IPS-20b (cell line): ENCODE measurements around the gene IPPK.

ENCODE experiments used
- H3K27ac ChIP-seq: one replicate; pipeline ENCODE4 v1.5.1; 2013; ENCODE audit warnings: low read length
- H3K27me3 ChIP-seq: 2 replicates; pipeline ENCODE4 v1.6.1; 2013; ENCODE audit warnings: mild to moderate bottlenecking, low read length, inconsistent platforms; ENCODE audit not compliant: insufficient read depth
- H3K36me3 ChIP-seq: 2 replicates; pipeline ENCODE4 v1.6.1; 2013; ENCODE audit warnings: low read depth, mild to moderate bottlenecking, inconsistent platforms, low read length, moderate library complexity; ENCODE audit not compliant: insufficient read depth
- H3K4me1 ChIP-seq: 2 replicates; pipeline ENCODE4 v1.6.1; 2013; ENCODE audit warnings: mild to moderate bottlenecking, control low read depth, inconsistent platforms, low read length, moderate library complexity; ENCODE audit not compliant: insufficient read depth
- H3K4me3 ChIP-seq: 2 replicates; pipeline ENCODE4 v1.5.1; 2013; ENCODE audit warnings: mild to moderate bottlenecking, low read length, inconsistent platforms
- H3K9ac ChIP-seq: 2 replicates; pipeline ENCODE4 v1.6.1; 2013; ENCODE audit warnings: low read depth, mild to moderate bottlenecking, inconsistent platforms, low read length, moderate library complexity
- H3K9me3 ChIP-seq: 2 replicates; pipeline ENCODE4 v1.6.1; 2013; ENCODE audit warnings: mild to moderate bottlenecking, low read depth, low read length, inconsistent platforms; ENCODE audit not compliant: insufficient read depth

The IPPK gene

GRCh38 chr9:92654481-92655301 is 15.2 kb downstream of the IPPK start:
- peaks cover 15% of the 10 kb centered on the region; the same call in 1 of the 2 replicates for H3K36me3 ChIP-seq
- no peak overlapping the region for H3K9ac ChIP-seq
- no peak overlapping the region for H3K27ac ChIP-seq
- H3K4me3 ChIP-seq: no peak overlapping the region
- no peaks in the 10 kb centered on the region for H3K9me3 ChIP-seq
- no peaks in the 10 kb centered on the region for H3K4me1 ChIP-seq
- H3K27me3 ChIP-seq: no peaks in the 10 kb centered on the region

GRCh38 chr9:92652461-92652860 is 17.5 kb downstream of the IPPK start:
- no peaks in the 10 kb centered on the region for H3K27me3 ChIP-seq
- H3K9ac ChIP-seq: no peak overlapping the region
- H3K4me3 ChIP-seq: no peak overlapping the region
- no peaks in the 10 kb centered on the region for H3K4me1 ChIP-seq
- no peaks in the 10 kb centered on the region for H3K9me3 ChIP-seq
- H3K36me3 ChIP-seq: peaks cover 27% of the 10 kb centered on the region
- H3K27ac ChIP-seq: no peak overlapping the region

- Histone ChIP-seq H3K27ac (no peak overlapping the region), H3K27me3 (no peaks in the 10 kb centered on the region), H3K9ac (no peak overlapping the region), H3K9me3 (no peaks in the 10 kb centered on the region), H3K36me3 (peaks cover 34% of the 10 kb centered on the region), H3K4me1 (no peaks in the 10 kb centered on the region), H3K4me3 (no peak overlapping the region)
These were observed 18.9 kb downstream of the IPPK start for GRCh38 chr9:92650839-92651621.

- Histone ChIP-seq H3K9me3 (no peaks in the 10 kb centered on the region), H3K9ac (no peak overlapping the region), H3K36me3 (peaks cover 30% of the 10 kb centered on the region), H3K27ac (no peak overlapping the region), H3K27me3 (no peaks in the 10 kb centered on the region), H3K4me1 (no peaks in the 10 kb centered on the region), H3K4me3 (no peak overlapping the region)
These were observed 19.6 kb downstream of the IPPK start for GRCh38 chr9:92650296-92650695.

- H3K4me1 ChIP-seq: no peaks in the 10 kb centered on the region
These were observed 20.9 kb downstream of the IPPK start for GRCh38 chr9:92649007-92649406.

GRCh38 chr9:92648474-92648971 is 21.4 kb downstream of the IPPK start:
- Histone ChIP-seq H3K9me3 (no peaks in the 10 kb centered on the region), H3K27me3 (no peaks in the 10 kb centered on the region), H3K9ac (no peak overlapping the region), H3K27ac (no peak overlapping the region), H3K36me3 (peaks cover 44% of the 10 kb centered on the region), H3K4me1 (no peaks in the 10 kb centered on the region), H3K4me3 (no peak overlapping the region)

More at GRCh38 chr9:92649007-92649406, 20.9 kb downstream of the IPPK start:
- no peak overlapping the region for H3K4me3 ChIP-seq
- peaks cover 39% of the 10 kb centered on the region for H3K36me3 ChIP-seq
- H3K27me3 ChIP-seq: no peaks in the 10 kb centered on the region
- no peak overlapping the region for H3K27ac ChIP-seq
- H3K9me3 ChIP-seq: no peaks in the 10 kb centered on the region
- no peak overlapping the region for H3K9ac ChIP-seq

GRCh38 chr9:92647671-92648473 is 22.1 kb downstream of the IPPK start:
- Histone ChIP-seq H3K36me3 (peaks cover 51% of the 10 kb centered on the region), H3K9me3 (no peaks in the 10 kb centered on the region), H3K9ac (no peak overlapping the region), H3K27me3 (no peaks in the 10 kb centered on the region), H3K4me3 (no peak overlapping the region), H3K4me1 (no peaks in the 10 kb centered on the region), H3K27ac (no peak overlapping the region)

- Histone ChIP-seq H3K9ac (no peak overlapping the region), H3K4me3 (no peak overlapping the region), H3K9me3 (no peaks in the 10 kb centered on the region), H3K4me1 (no peaks in the 10 kb centered on the region), H3K27me3 (no peaks in the 10 kb centered on the region), H3K36me3 (peaks cover 64% of the 10 kb centered on the region), H3K27ac (no peak overlapping the region)
These were observed 24.9 kb downstream of the IPPK start for GRCh38 chr9:92645041-92645440.

- H3K4me3 ChIP-seq: no peak overlapping the region
- H3K4me1 ChIP-seq: no peaks in the 10 kb centered on the region
- H3K36me3 ChIP-seq: peaks cover 61% of the 10 kb centered on the region
- no peak overlapping the region for H3K27ac ChIP-seq
- no peaks in the 10 kb centered on the region for H3K27me3 ChIP-seq
- H3K9me3 ChIP-seq: no peaks in the 10 kb centered on the region
- H3K9ac ChIP-seq: no peak overlapping the region
These were observed 25.7 kb downstream of the IPPK start for GRCh38 chr9:92644278-92644677.

GRCh38 chr9:92642564-92642963 is 27.4 kb downstream of the IPPK start:
- Histone ChIP-seq H3K36me3 (peaks cover 53% of the 10 kb centered on the region), H3K4me1 (no peaks in the 10 kb centered on the region), H3K4me3 (no peak overlapping the region), H3K27me3 (no peaks in the 10 kb centered on the region), H3K9me3 (no peaks in the 10 kb centered on the region), H3K9ac (no peak overlapping the region), H3K27ac (no peak overlapping the region)

GRCh38 chr9:92642041-92642451 is 27.9 kb downstream of the IPPK start:
- H3K27ac ChIP-seq: no peak overlapping the region
- H3K4me1 ChIP-seq: no peaks in the 10 kb centered on the region
- peaks cover 53% of the 10 kb centered on the region for H3K36me3 ChIP-seq

More at GRCh38 chr9:92642041-92642451, 27.9 kb downstream of the IPPK start:
- no peak overlapping the region for H3K4me3 ChIP-seq
- no peak overlapping the region for H3K9ac ChIP-seq
- no peaks in the 10 kb centered on the region for H3K27me3 ChIP-seq
- H3K9me3 ChIP-seq: no peaks in the 10 kb centered on the region
